Measurements from ENCODE around the gene FAM240A. TPM values are rescaled to one million over a fixed set of nuclear protein-coding genes. Genes with fewer than 3 reads are reported as not detected.

Gene FAM240A
- total RNA-seq, 1 experiment from 2014 or later, result not detected

GRCh38 chr3:46578973-46579755, 33.2 kb upstream of the FAM240A start:
- DNase-seq, result no peak
- intact Hi-C loops (cut with micrococcal nuclease; ENCODE audit: unreplicated experiment), result no loop called here
- CTCF ChIA-PET, result no interaction called here
- BruUV-seq (replicated peaks), result no TSS peak
- Mint-ChIP-seq H3K27me3 (ENCODE audit: unreplicated experiment) (no peaks in the 10 kb centered on the region), H3K27ac (ENCODE audit: unreplicated experiment) (no peak overlapping the region), H3K4me1 (ENCODE audit: low read depth, unreplicated experiment) (peaks cover 7% of the 10 kb centered on the region), H3K4me3 (ENCODE audit: low read depth, unreplicated experiment) (no peak overlapping the region), H3K9me3 (ENCODE audit: low read depth, unreplicated experiment) (no peaks in the 10 kb centered on the region), H3K36me3 (ENCODE audit: insufficient read depth, unreplicated experiment) (no peaks in the 10 kb centered on the region)
- TF ChIP-seq CTCF (IDR thresholded peaks at IDR 0.05; ENCODE audit: unreplicated experiment), result no peak

DNA sequence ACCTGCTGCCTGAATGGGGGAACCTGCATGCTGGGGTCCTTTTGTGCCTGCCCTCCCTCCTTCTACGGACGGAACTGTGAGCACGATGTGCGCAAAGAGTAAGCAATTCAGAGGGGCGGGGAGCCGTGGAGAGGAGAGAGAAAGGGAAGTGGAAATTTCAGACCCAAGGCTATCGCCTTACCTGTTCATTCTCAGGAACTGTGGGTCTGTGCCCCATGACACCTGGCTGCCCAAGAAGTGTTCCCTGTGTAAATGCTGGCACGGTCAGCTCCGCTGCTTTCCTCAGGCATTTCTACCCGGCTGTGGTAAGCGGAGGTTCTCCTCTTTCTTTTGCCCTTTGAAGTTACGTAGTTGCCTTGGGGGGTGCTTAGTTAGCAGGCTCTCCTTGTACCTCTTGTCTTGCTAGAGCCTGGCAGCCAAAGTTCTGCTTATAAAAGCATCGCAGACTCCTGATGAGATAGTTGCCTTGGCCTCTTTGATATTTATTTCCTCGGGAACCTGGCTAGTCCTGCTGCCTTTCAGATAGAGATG, 32.5 kb upstream of the FAM240A start:
- CTCF ChIA-PET, result no interaction called here
- TF ChIP-seq CTCF (IDR thresholded peaks at IDR 0.05; ENCODE audit: unreplicated experiment), result no peak

GRCh38 chr3:46580675-46581074, 31.6 kb upstream of the FAM240A start:
- DNase-seq, result no peak
- CTCF ChIA-PET, result no interaction called here
- no peak overlapping the region for H3K27ac Mint-ChIP-seq (ENCODE audit: unreplicated experiment)
- no peaks in the 10 kb centered on the region for H3K9me3 Mint-ChIP-seq (ENCODE audit: low read depth, unreplicated experiment)
- intact Hi-C loops (cut with micrococcal nuclease; ENCODE audit: unreplicated experiment), result no loop called here
- H3K36me3 Mint-ChIP-seq (ENCODE audit: insufficient read depth, unreplicated experiment), result no peaks in the 10 kb centered on the region
- H3K4me3 Mint-ChIP-seq (ENCODE audit: low read depth, unreplicated experiment), result no peak overlapping the region
- H3K4me1 Mint-ChIP-seq (ENCODE audit: low read depth, unreplicated experiment), result peaks cover 13% of the 10 kb centered on the region
- BruUV-seq (replicated peaks), result no TSS peak
- no peak for TF ChIP-seq CTCF (IDR thresholded peaks at IDR 0.05; ENCODE audit: unreplicated experiment)
- no peaks in the 10 kb centered on the region for H3K27me3 Mint-ChIP-seq (ENCODE audit: unreplicated experiment)

More for the DNA sequence above, 32.5 kb upstream of the FAM240A start:
- Mint-ChIP-seq H3K9me3 (ENCODE audit: low read depth, unreplicated experiment) (no peaks in the 10 kb centered on the region), H3K36me3 (ENCODE audit: insufficient read depth, unreplicated experiment) (no peaks in the 10 kb centered on the region), H3K27me3 (ENCODE audit: unreplicated experiment) (no peaks in the 10 kb centered on the region), H3K4me3 (ENCODE audit: low read depth, unreplicated experiment) (no peak overlapping the region), H3K27ac (ENCODE audit: unreplicated experiment) (no peak overlapping the region), H3K4me1 (ENCODE audit: low read depth, unreplicated experiment) (peaks cover 7% of the 10 kb centered on the region)
- no peak for DNase-seq
- intact Hi-C loops (cut with micrococcal nuclease; ENCODE audit: unreplicated experiment), result no loop called here
- BruUV-seq (replicated peaks), result no TSS peak

DNA sequence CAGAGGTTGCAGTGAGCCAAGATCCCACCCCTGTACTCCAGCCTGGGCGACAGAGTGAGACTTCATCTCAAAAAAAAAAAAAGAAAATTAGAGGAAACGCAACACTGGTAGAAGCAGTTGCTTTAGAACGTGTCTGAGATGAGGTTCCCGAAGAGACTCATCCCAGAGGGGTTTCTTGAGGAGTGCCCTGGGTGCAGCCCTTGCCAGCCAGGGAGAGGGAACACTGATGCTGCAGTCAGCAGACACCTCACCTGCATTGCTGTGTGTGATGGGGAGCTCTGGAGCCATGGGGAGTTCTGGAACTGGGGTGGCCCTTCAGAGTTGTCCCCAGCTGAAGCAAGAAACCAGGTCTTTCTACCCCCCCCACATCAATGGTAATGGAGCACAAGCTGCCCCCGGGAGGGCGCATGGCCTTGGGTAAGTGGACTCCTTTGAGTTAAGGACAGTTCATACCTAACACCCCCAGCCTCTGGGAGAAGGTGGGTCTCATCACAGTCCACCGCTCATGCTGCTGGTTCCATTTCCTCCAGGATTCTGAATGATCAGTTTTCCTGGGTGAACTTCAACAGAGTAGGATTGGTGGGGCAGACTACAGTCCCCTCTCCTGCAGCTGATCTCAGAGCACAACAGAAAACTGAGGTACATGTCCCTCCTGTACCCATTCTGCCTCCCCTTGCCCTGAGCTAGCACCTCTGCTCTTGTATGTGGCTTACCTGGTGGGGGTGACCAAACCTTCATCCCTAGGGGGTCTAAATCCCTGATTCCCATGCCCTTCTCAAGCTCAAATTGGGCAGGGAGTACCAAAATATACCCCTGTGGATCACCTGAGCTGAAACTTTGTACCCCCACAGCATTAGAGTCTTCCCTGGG, 27.5 kb upstream of the FAM240A start:
- H3K4me1 Mint-ChIP-seq (ENCODE audit: low read depth, unreplicated experiment), result peaks cover 36% of the 10 kb centered on the region
- peaks cover 8% of the 10 kb centered on the region for H3K36me3 Mint-ChIP-seq (ENCODE audit: insufficient read depth, unreplicated experiment)
- CTCF ChIA-PET, result interaction anchor here (0.7 kb wide), 3 partner anchors 33 to 478 kb away, joined by 3 read pairs; no protein-coding TSS in a partner anchor
- no TSS peak for BruUV-seq (replicated peaks)
- peak overlapping the region; percentile 80 for H3K27ac Mint-ChIP-seq (ENCODE audit: unreplicated experiment)
- H3K4me3 Mint-ChIP-seq (ENCODE audit: low read depth, unreplicated experiment), result no peak overlapping the region
- intact Hi-C loops (cut with micrococcal nuclease; ENCODE audit: unreplicated experiment), result no loop called here
- H3K27me3 Mint-ChIP-seq (ENCODE audit: unreplicated experiment), result no peaks in the 10 kb centered on the region
- TF ChIP-seq CTCF (IDR thresholded peaks at IDR 0.05; ENCODE audit: unreplicated experiment), result no peak
- no peaks in the 10 kb centered on the region for H3K9me3 Mint-ChIP-seq (ENCODE audit: low read depth, unreplicated experiment)
- no peak for DNase-seq

Measured in Calu3 (cell line).